CD4-positive, alpha-beta T cell treated with Interleukin-4 for 4 hours (primary cell): ENCODE data around the gene CD81.

Experiments used
- DNase-seq: peaks from one replicate; pipeline ENCODE4 v3.0.0-alpha.2; 2020

Gene CD81

DNA sequence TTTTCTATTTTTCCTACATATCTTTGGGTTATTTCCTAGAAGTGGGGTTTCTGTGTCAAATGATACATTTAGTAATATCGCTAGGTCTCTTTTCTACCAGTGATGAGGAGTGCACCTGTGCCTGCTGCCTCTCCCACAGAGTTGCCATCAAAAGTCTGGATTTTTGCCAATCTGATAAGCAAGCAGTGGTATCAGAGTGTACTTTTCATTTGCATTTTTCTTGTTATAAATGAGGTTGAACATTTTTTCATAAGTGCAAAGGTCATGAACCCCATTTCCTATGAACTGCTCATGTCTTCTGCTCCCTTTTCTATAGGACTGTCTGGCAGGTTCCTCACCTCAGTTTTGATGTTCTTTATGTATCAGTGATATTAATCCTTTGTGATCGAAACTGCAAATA is 65.5 kb downstream of the CD81 start:
- peak; percentile 80 for DNase-seq

GRCh38 chr11:2443406-2443805 is 66.3 kb downstream of the CD81 start:
- DNase-seq: no peak

GRCh38 chr11:2443881-2444820 is 67.0 kb downstream of the CD81 start, which contains the start of gene TRPM5:
Gene TRPM5 (minus strand): TSS chr11:2444514. CDS start chr11:2423036, 21,478 bp downstream.
- peak; percentile 47 for DNase-seq

GRCh38 chr11:2444821-2445745 is 68.0 kb downstream of the CD81 start, which contains the start of gene KCNQ1:
Gene KCNQ1 (plus strand): TSS chr11:2445008. CDS start chr11:2445099, 91 bp downstream.
- DNase-seq: peak; percentile 38

- no peak for DNase-seq
Measured at GRCh38 chr11:2445746-2446551, 68.8 kb downstream of the CD81 start.

GRCh38 chr11:2446590-2447252 is 69.6 kb downstream of the CD81 start:
- DNase-seq: peak; percentile 16
